GM12878 (cell line): ENCODE data around the gene C5AR1. TPM values are rescaled to one million over a fixed set of nuclear protein-coding genes. Genes with fewer than 3 reads are reported as not detected.

Experiments used
- ATAC-seq: fragments of 200-7000 bp; cut with Tn5 transposase; 3 replicates; pipeline ENCODE4 v1.9.1; 2020; ENCODE audit warnings: mild to moderate bottlenecking, moderate library complexity
- BruUV-seq: library from RNA; stranded (reverse); fragments of 400-500 nt; replicated peaks from 2 replicates; lab custom pipeline; 2021; lab: Mats Ljungman, UMichigan
- CTCF ChIA-PET: fragments of 300-600 bp; sonication (Branson Sonifier 250); formaldehyde crosslinking; extraction: SDS; loops from one replicate; lab custom pipeline; 2021; ENCODE audit warnings: inconsistent platforms; lab: Yijun Ruan, JAX
- POLR2A ChIA-PET: fragments of 350-600 bp; formaldehyde crosslinking; extraction: SDS; loops from one replicate; lab custom pipeline; 2021; ENCODE audit warnings: inconsistent platforms; lab: Charles Lee
- RAD21 ChIA-PET: fragments of 300-600 bp; sonication (Branson Sonifier 250); formaldehyde crosslinking; loops from one replicate; lab custom pipeline; 2023; ENCODE audit warnings: antibody characterized with exemption; ENCODE audit not compliant: unreplicated experiment; lab: Charles Lee
- SMC1A ChIA-PET: fragments of 300-600 bp; sonication (Branson Sonifier 250); formaldehyde crosslinking; loops from one replicate; lab custom pipeline; 2023; ENCODE audit not compliant: unreplicated experiment, uncharacterized antibody; lab: Charles Lee
- DNase-seq: peaks from one replicate; pipeline ENCODE4 v3.0.0-alpha.2; 2011; ENCODE audit warnings: low read depth, low spot score
- FAIRE-seq: peaks from 3 replicates; lab custom pipeline; 2011; peaks lifted over from hg19 to GRCh38; lab: Jason Lieb, UNC
- H2AFZ ChIP-seq: 2 replicates; pipeline ENCODE4 v1.6.0; 2011; ENCODE audit warnings: low read depth, low read length, control low read depth; ENCODE audit not compliant: control insufficient read depth
- H3K27ac ChIP-seq: 2 replicates; pipeline ENCODE4 v1.5.1; 2011; ENCODE audit warnings: control low read depth; ENCODE audit not compliant: control insufficient read depth, insufficient read depth
- H3K27me3 ChIP-seq, 2 experiments: replicated peaks in 1 of 2; 2 replicates each; pipeline versions ENCODE4 v1.6.0 to v1.6.1; 2011; ENCODE audit warnings: low read length in 1 of 2; ENCODE audit not compliant: control insufficient read depth in 2 of 2, insufficient read depth in 2 of 2
- H3K36me3 ChIP-seq, 2 experiments: 2 replicates each; pipeline ENCODE4 v1.5.1; 2011; ENCODE audit warnings: low read length in 1 of 2; ENCODE audit not compliant: control insufficient read depth in 2 of 2, insufficient read depth in 2 of 2
- H3K4me1 ChIP-seq: 2 replicates; pipeline ENCODE4 v1.6.1; 2011; ENCODE audit warnings: mild to moderate bottlenecking, low read length, moderate library complexity, mixed read lengths; ENCODE audit not compliant: control insufficient read depth, insufficient read depth
- H3K4me2 ChIP-seq: 2 replicates; pipeline ENCODE4 v1.6.0; 2011; ENCODE audit warnings: control low read depth; ENCODE audit not compliant: control insufficient read depth, insufficient read depth
- H3K4me3 ChIP-seq: fragments of 200-600 bp; sonication (generic); 2 replicates; pipeline ENCODE4 v1.5.1; 2016
- H3K79me2 ChIP-seq: 2 replicates; pipeline ENCODE4 v1.6.0; 2011; ENCODE audit warnings: low read length; ENCODE audit not compliant: control insufficient read depth, insufficient read depth
- H3K9ac ChIP-seq: 2 replicates; pipeline ENCODE4 v1.8.0; 2011; ENCODE audit warnings: low read length, control low read depth, mixed read lengths; ENCODE audit not compliant: control insufficient read depth, insufficient read depth
- H3K9me3 ChIP-seq: replicated peaks from 3 replicates; pipeline ENCODE4 v1.5.1; 2011; ENCODE audit warnings: mild to moderate bottlenecking, low read length; ENCODE audit not compliant: control insufficient read depth, insufficient read depth
- H4K20me1 ChIP-seq: 2 replicates; pipeline ENCODE4 v1.6.0; 2011; ENCODE audit not compliant: control insufficient read depth, insufficient read depth
- BCLAF1 ChIP-seq: fragments of 450-650 bp; IDR thresholded peaks from 2 replicates; pipeline ENCODE4 v1.6.1; 2017; ENCODE audit warnings: antibody characterized with exemption, mild to moderate bottlenecking, moderate library complexity
- BHLHE40 ChIP-seq, 2 experiments: fragments of 450-650 bp in 1 of 2; IDR thresholded peaks; 2 replicates each; pipeline ENCODE4 v1.6.1; 2011 to 2017; ENCODE audit warnings: low read depth in 2 of 2, borderline replicate concordance in 1 of 2, improper control_type of control experiment in 1 of 2, low read length in 1 of 2, mild to moderate bottlenecking in 1 of 2
- BRCA1 ChIP-seq: IDR thresholded peaks from 2 replicates; pipeline ENCODE4 v1.6.1; 2011; ENCODE audit warnings: low read depth, low read length, improper control_type of control experiment
- CBFB ChIP-seq: IDR thresholded peaks from 2 replicates; pipeline ENCODE4 v1.6.1; 2016; ENCODE audit warnings: antibody characterized with exemption, low read depth
- CHD2 ChIP-seq: IDR thresholded peaks from 2 replicates; pipeline ENCODE4 v1.6.1; 2011; ENCODE audit warnings: low read depth, low read length, improper control_type of control experiment, borderline replicate concordance
- CHD4 ChIP-seq: fragments of 200-600 bp; sonication (generic); IDR thresholded peaks from 2 replicates; pipeline ENCODE4 v1.6.1; 2016; ENCODE audit warnings: mild to moderate bottlenecking
- FOXM1 ChIP-seq: IDR thresholded peaks from 2 replicates; pipeline ENCODE4 v1.6.1; 2012; ENCODE audit warnings: low read depth, mild to moderate bottlenecking, inconsistent platforms, low read length, moderate library complexity
- HDAC2 ChIP-seq: fragments of 200-600 bp; sonication (generic); IDR thresholded peaks from 2 replicates; pipeline ENCODE4 v1.6.1; 2017
- JUNB ChIP-seq: IDR thresholded peaks from 2 replicates; pipeline ENCODE4 v1.6.1; 2016; ENCODE audit warnings: antibody characterized with exemption, mild to moderate bottlenecking
- KLF5 ChIP-seq: fragments of 450-650 bp; IDR thresholded peaks from 2 replicates; pipeline ENCODE4 v1.6.1; 2014; ENCODE audit warnings: mild to moderate bottlenecking; ENCODE audit not compliant: partially characterized antibody
- MLLT1 ChIP-seq: fragments of 450-650 bp; IDR thresholded peaks from 2 replicates; pipeline ENCODE4 v1.6.1; 2016; ENCODE audit warnings: mild to moderate bottlenecking
- NFIC ChIP-seq: IDR thresholded peaks from 2 replicates; pipeline ENCODE4 v1.6.1; 2012; ENCODE audit warnings: low read depth, mild to moderate bottlenecking, inconsistent platforms, low read length, moderate library complexity
- NFYB ChIP-seq: IDR thresholded peaks from 2 replicates; pipeline ENCODE4 v1.6.1; 2011; ENCODE audit warnings: low read depth, mild to moderate bottlenecking, low read length, improper control_type of control experiment, moderate library complexity; ENCODE audit not compliant: insufficient read depth
- SIX5 ChIP-seq: IDR thresholded peaks from 2 replicates; pipeline ENCODE4 v1.6.1; 2011; ENCODE audit warnings: mild to moderate bottlenecking, low read depth, low read length, moderate library complexity; ENCODE audit not compliant: severe bottlenecking
- SREBF1 ChIP-seq: IDR thresholded peaks from 2 replicates; pipeline ENCODE4 v1.6.1; 2012; ENCODE audit warnings: mild to moderate bottlenecking, low read length
- STAT1 ChIP-seq: fragments of 450-650 bp; conservative IDR thresholded peaks from 2 replicates; pipeline ENCODE4 v1.6.1; 2014; ENCODE audit warnings: antibody characterized with exemption, mild to moderate bottlenecking
- TCF7 ChIP-seq: IDR thresholded peaks from 2 replicates; pipeline ENCODE4 v1.6.1; 2014; ENCODE audit warnings: antibody characterized with exemption, borderline replicate concordance
- ZNF217 ChIP-seq: fragments of 450-650 bp; IDR thresholded peaks from 2 replicates; pipeline ENCODE4 v1.6.1; 2017; ENCODE audit warnings: antibody characterized with exemption, mild to moderate bottlenecking
- ZNF274 ChIP-seq: IDR thresholded peaks from one replicate; pipeline ENCODE4 v1.8.0; 2011; ENCODE audit not compliant: insufficient read length, insufficient read depth
- WGBS: methylation state at CpG from one replicate; pipeline ENCODE4 v1.1.6; 2016; ENCODE audit warnings: low lambda C conversion rate; ENCODE audit not compliant: insufficient replicate concordance, insufficient coverage; ENCODE audit errors: missing lambda C conversion rate; 5-methylcytosine and 5-hydroxymethylcytosine counted together
- in situ Hi-C: fragments of 300-500 bp; cut with MboI; formaldehyde crosslinking; loops from 9 replicates; pipeline ENCODE4 v1.14.3; 2018; ENCODE audit warnings: mixed read lengths
- intact Hi-C: fragments of 100-400 bp; cut with micrococcal nuclease; formaldehyde crosslinking; loops from one replicate; pipeline ENCODE4 v1.14.2; 2022; ENCODE audit not compliant: unreplicated experiment
- polyA plus RNA-seq, 11 experiments: library from polyadenylated mRNA; depleted of rRNA in 4 of 11; unstranded in 6 of 11; stranded (reverse) in 5 of 11; fragments of >200 nt; fragmentation: Nextera tagmentation in 4 of 11; fragmentation: Illumina TruSeq in 1 of 11; extraction: Ambion mirVana in 4 of 11; extraction: Trizol in 1 of 11; gene quantifications; 1 replicate in 1 of 11; 2 replicates in 10 of 11; pipeline versions ENCODE4 v1.2.1 to v1.2.3, GENCODE V29; 2011 to 2016; ENCODE audit warnings: inconsistent platforms in 2 of 11, missing spikeins in 2 of 11, low read depth in 1 of 11
- total RNA-seq, 4 experiments: library from RNA; depleted of rRNA in 3 of 4; stranded (reverse); fragments of >200 nt in 3 of 4; fragmentation: Illumina TruSeq in 1 of 4; extraction: Trizol in 1 of 4; gene quantifications; 2 replicates each; pipeline versions ENCODE4 v1.2.1 to v1.2.3, GENCODE V29; 2013 to 2021

C5AR1 gene
- total and polyA plus RNA-seq, 10 of the 15 experiments (the other 5 are each of a cell fraction or from before 2014, with no cell fraction given): 0.04 to 1.5 (median 0.18) TPM

- ATAC-seq (no peak), DNase-seq (no peak), FAIRE-seq (no peak)
- no peak overlapping the region for H3K9ac ChIP-seq
- BruUV-seq: no TSS peak
- no peak for TF ChIP-seq CBFB
- no peak for TF ChIP-seq KLF5
- no peak for TF ChIP-seq JUNB
- no peak for TF ChIP-seq BRCA1
- TF ChIP-seq HDAC2: no peak
- TF ChIP-seq SIX5: no peak
- no peak for TF ChIP-seq FOXM1
- TF ChIP-seq TCF7: no peak
- no peak for TF ChIP-seq NFIC
- TF ChIP-seq CHD4: no peak
- no peak for TF ChIP-seq CHD2
- TF ChIP-seq BHLHE40 (IDR thresholded peaks at IDR 0.05; ENCODE audit: borderline replicate concordance in 1 of 2, low read depth in 2 of 2, low read length in 1 of 2): no peak
- no peak for TF ChIP-seq STAT1
- no peak for TF ChIP-seq MLLT1
- no peak for TF ChIP-seq ZNF217
- TF ChIP-seq BCLAF1: no peak
- TF ChIP-seq SREBF1: no peak
- TF ChIP-seq NFYB: no peak
- no peak for TF ChIP-seq ZNF274
- no peak overlapping the region for H2AFZ ChIP-seq
- H4K20me1 ChIP-seq: no peaks in the 10 kb centered on the region
- no peaks in the 10 kb centered on the region; the same call in 1 of the 2 replicates for H3K4me1 ChIP-seq
- 8% methylated on average over 5 of the region's 5 CpGs for WGBS
- H3K27me3 ChIP-seq: no peaks in the 10 kb centered on the region
- ChIA-PET CTCF (no interaction called here), POLR2A (interaction anchor here (0.6 kb wide), 1 partner anchor 34 kb away, joined by 3 read pairs; no protein-coding TSS in a partner anchor), SMC1A (no interaction called here), RAD21 (no interaction called here)
- no peaks in the 10 kb centered on the region; the same call in 2 of the 3 replicates for H3K9me3 ChIP-seq
- H3K79me2 ChIP-seq: no peaks in the 10 kb centered on the region
- no peak overlapping the region for H3K27ac ChIP-seq
- H3K36me3 ChIP-seq: no peaks in the 10 kb centered on the region; a peak in 1 of 4 replicates
- no peak overlapping the region for H3K4me3 ChIP-seq
- no peak overlapping the region for H3K4me2 ChIP-seq
- in situ Hi-C loops (no loop called here), intact Hi-C loops (no loop called here)
Measured at GRCh38 chr19:47310819-47311218, 1.2 kb downstream of the C5AR1 start.
